Uterus (tissue), 4 donors: ENCODE measurements around the gene CACNB4. TPM values are rescaled to one million over a fixed set of nuclear protein-coding genes. Genes with fewer than 3 reads are reported as not detected.

Source experiments
- DNase-seq, 2 donors: peaks; one replicate each; pipeline ENCODE4 v3.0.0-alpha.2; 2019 to 2020
- H3K27ac ChIP-seq, 2 donors: fragments of 200-600 bp; sonication (generic); 1 replicate in 1 of 2; 2 replicates in 1 of 2; pipeline ENCODE4 v1.5.1; 2016 to 2018
- H3K27me3 ChIP-seq, 2 donors: fragments of 200-600 bp; sonication (generic); one replicate each; pipeline ENCODE4 v1.5.1; 2018 to 2019; ENCODE audit warnings: control low read depth in 1 of 2
- H3K36me3 ChIP-seq, 2 donors: fragments of 200-600 bp; sonication (generic); one replicate each; pipeline ENCODE4 v1.5.1; 2019; ENCODE audit warnings: control low read depth in 1 of 2
- H3K4me1 ChIP-seq, 2 donors: fragments of 200-600 bp; sonication (generic); one replicate each; pipeline ENCODE4 v1.5.1; 2018 to 2019; ENCODE audit warnings: control low read depth in 1 of 2
- H3K4me3 ChIP-seq, 2 donors: fragments of 200-600 bp; sonication (generic); 1 replicate in 1 of 2; 2 replicates in 1 of 2; pipeline ENCODE4 v1.5.1; 2018 to 2019; ENCODE audit warnings: mild to moderate bottlenecking in 1 of 2
- H3K9me3 ChIP-seq, 2 donors: fragments of 200-600 bp; sonication (generic); one replicate each; pipeline ENCODE4 v1.5.1; 2019; ENCODE audit warnings: control low read depth in 1 of 2
- POLR2A ChIP-seq, 2 donors: fragments of 450-650 bp; IDR thresholded peaks; one replicate each; pipeline ENCODE4 v1.6.1; 2016; ENCODE audit warnings: antibody characterized with exemption in 2 of 2, mild to moderate bottlenecking in 1 of 2, moderate library complexity in 1 of 2
- intact Hi-C: fragments of 100-400 bp; cut with DNase I; formaldehyde crosslinking; loops from one replicate; pipeline ENCODE4 v1.15.1; 2023; ENCODE audit warnings: low total_unique reads
- total RNA-seq, 4 donors: library from RNA; depleted of rRNA in 3 of 4; stranded (reverse); fragments of >200 nt in 3 of 4; gene quantifications; one replicate each; pipeline versions ENCODE4 v1.1.0 to v1.2.4, GENCODE V29; 2014 to 2023
- TF ChIP-seq, protein P1 (sequence below), 4 experiments: fragments of 200-600 bp in 2 of 4; fragments of 450-650 bp in 2 of 4; sonication (generic) in 2 of 4; IDR thresholded peaks; one replicate each; pipeline ENCODE4 v1.5.1; 2016 to 2019; ENCODE audit warnings: antibody characterized with exemption in 4 of 4, mild to moderate bottlenecking in 2 of 4, moderate library complexity in 1 of 4
- donor health status: DM: yes; HTN: yes; CAD: no.

The CACNB4 gene
- total RNA-seq, 4 donors from 2014 or later, result 0.26 to 14.0 (median 1.6) TPM

DNA sequence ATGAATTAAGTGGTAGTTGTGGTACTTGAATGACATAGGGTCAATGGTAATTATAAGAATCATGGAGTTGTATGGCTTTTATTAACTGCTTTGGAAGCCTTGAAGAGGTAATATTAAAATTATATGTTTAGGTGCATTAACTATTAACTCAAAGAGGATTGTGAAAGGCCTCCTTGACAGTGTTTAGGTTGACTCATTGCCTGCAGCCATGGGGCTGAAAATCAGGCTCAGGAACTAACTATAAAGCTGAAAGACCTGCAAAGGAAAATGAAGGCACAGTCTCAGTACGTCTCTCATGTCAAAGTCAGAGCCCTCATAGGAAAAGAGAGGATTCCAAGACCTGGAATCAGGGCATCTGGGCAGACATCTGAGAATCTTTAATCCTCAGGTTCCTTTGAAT, 31.0 kb downstream of the CACNB4 start:
- H3K9me3 ChIP-seq, result no peaks in the 10 kb centered on the region

DNA sequence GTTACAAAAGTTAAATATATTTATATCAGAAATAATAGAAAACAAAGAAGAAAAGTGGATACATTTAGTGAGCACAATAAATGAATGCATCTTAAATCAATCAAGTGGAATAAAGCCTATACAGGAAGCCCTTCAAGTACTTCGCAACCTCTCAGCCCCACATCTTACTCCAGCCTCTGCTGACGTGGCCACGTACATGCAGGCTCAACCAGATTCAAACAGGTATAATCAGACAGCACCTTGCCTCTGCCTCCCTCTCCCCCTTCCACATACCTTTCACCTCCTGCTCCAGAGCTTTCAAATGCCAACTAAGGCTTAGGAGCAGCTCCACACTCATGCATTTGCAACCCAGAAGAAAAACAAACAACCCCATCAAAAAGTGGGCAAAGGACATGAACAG, 32.9 kb downstream of the CACNB4 start:
- TF ChIP-seq POLR2A (IDR thresholded peaks at IDR 0.05), result no peak
- TF ChIP-seq, protein P1, sequence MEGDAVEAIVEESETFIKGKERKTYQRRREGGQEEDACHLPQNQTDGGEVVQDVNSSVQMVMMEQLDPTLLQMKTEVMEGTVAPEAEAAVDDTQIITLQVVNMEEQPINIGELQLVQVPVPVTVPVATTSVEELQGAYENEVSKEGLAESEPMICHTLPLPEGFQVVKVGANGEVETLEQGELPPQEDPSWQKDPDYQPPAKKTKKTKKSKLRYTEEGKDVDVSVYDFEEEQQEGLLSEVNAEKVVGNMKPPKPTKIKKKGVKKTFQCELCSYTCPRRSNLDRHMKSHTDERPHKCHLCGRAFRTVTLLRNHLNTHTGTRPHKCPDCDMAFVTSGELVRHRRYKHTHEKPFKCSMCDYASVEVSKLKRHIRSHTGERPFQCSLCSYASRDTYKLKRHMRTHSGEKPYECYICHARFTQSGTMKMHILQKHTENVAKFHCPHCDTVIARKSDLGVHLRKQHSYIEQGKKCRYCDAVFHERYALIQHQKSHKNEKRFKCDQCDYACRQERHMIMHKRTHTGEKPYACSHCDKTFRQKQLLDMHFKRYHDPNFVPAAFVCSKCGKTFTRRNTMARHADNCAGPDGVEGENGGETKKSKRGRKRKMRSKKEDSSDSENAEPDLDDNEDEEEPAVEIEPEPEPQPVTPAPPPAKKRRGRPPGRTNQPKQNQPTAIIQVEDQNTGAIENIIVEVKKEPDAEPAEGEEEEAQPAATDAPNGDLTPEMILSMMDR (IDR thresholded peaks at IDR 0.05), result no peak
- Histone ChIP-seq H3K9me3 (no peaks in the 10 kb centered on the region), H3K27ac (no peak overlapping the region), H3K27me3 (no peaks in the 10 kb centered on the region), H3K4me1 (no peaks in the 10 kb centered on the region), H3K36me3 (no peaks in the 10 kb centered on the region), H3K4me3 (no peak overlapping the region)
- intact Hi-C loops, result no loop called here
- no peak for DNase-seq

More for the DNA sequence above, 31.0 kb downstream of the CACNB4 start:
- H3K4me3 ChIP-seq, result no peak overlapping the region
- intact Hi-C loops, result no loop called here
- DNase-seq, result no peak
- H3K27me3 ChIP-seq, result no peaks in the 10 kb centered on the region
- no peak overlapping the region for H3K27ac ChIP-seq
- no peaks in the 10 kb centered on the region for H3K36me3 ChIP-seq
- H3K4me1 ChIP-seq, result no peaks in the 10 kb centered on the region
- TF ChIP-seq POLR2A (IDR thresholded peaks at IDR 0.05), result no peak
- TF ChIP-seq, protein P1 (IDR thresholded peaks at IDR 0.05), result no peak

DNA sequence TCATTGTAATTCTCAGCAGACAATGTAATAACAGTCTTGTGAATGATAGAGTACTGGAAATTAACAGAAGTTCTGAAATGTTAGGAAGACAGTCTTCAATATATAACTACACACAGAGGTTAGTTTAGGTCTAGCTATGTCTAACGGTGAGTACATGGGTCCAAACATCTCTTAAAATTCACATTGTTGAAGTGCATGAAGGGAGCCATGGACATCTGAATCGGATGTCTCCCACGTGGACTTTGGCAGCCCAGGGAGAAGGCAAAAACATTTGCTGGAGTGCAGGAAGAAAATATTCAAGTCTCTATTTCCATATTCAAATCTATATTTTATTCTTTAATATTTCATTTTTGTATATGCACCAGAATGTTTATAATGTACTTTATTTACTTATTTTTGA, 34.8 kb downstream of the CACNB4 start:
- H3K27me3 ChIP-seq, result no peaks in the 10 kb centered on the region
- TF ChIP-seq POLR2A (IDR thresholded peaks at IDR 0.05), result no peak
- TF ChIP-seq, protein P1 (IDR thresholded peaks at IDR 0.05), result no peak
- H3K27ac ChIP-seq, result no peak overlapping the region
- no peaks in the 10 kb centered on the region for H3K36me3 ChIP-seq
- no peak overlapping the region for H3K4me3 ChIP-seq
- intact Hi-C loops, result no loop called here
- DNase-seq, result no peak
- no peaks in the 10 kb centered on the region for H3K4me1 ChIP-seq
- no peaks in the 10 kb centered on the region for H3K9me3 ChIP-seq

DNA sequence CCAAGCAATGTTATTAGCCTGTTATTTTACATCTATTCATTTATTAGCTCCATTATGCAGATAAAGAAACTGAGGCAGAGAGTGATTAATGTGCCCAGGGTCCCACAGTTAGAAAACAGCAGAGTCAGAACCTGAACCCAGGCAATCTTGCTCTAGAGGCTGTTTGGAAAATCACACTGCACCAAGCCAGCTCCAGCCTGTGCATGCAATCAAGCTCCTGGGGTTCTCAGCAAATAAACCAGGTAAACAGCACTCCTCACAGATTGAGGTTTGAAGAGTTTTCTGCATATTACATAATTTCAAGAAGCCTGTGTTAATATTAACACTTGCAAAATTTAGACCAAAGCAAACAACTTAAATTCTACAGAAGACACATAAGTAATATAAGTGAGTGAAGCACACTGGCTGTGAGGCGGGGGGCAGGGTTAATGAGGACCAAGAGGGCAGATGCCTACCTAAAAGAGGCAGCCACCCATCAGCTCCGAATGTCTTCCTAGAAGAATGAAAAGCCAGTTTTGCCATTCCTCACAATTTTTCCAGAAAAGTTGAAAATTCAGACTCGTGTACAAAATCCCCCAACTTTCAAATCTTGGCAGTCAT, 35.4 kb downstream of the CACNB4 start:
- TF ChIP-seq, protein P1 (IDR thresholded peaks at IDR 0.05), result no peak
- TF ChIP-seq POLR2A (IDR thresholded peaks at IDR 0.05), result no peak
- Histone ChIP-seq H3K4me1 (no peaks in the 10 kb centered on the region), H3K4me3 (no peak overlapping the region), H3K27me3 (no peaks in the 10 kb centered on the region), H3K9me3 (no peaks in the 10 kb centered on the region), H3K36me3 (no peaks in the 10 kb centered on the region), H3K27ac (no peak overlapping the region)
- intact Hi-C loops, result no loop called here
- no peak for DNase-seq

DNA sequence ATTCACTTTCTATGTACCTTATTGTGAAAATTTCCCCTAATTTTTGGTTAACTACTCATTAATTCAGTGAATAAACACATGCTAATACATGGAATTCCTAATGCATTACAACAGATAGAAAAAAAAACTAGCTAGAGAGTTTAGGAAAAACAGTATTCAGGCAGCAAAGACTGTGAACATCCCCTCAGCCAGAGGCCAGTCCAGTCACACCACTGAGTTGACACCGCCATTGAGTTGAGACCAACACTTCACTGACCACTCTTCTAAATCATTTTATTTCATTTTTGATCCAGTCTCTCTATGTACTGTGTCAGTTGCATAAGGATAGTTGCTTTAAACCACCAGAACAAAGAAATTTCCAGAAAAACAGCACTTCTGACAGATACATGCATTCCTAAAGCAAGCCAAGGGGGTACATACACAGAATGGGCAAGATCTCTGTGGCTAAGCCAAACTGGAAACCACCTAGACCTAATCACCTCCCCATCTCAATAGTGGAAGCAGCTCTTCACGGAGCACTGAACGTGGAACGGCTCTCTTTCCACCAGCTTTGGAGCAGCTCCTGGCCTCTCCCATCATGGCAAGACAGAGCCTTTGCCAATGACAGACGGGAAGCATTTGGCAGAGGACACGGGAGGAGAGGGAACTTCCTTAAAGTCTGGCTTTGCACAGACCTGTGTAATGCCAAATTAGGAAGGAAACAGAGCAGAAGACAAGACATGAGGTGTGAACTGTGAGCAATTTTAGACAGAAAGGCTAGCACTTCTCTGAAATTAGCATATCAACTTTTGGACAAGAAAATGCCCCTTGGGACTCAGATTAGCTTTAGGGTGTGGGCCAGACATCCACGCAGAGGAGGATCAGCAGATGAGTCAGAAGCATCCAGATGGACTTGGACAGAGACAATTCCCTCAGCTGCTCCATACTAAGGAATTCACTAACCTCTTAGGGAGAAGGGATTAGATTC, 36.4 kb downstream of the CACNB4 start:
- Histone ChIP-seq H3K9me3 (no peaks in the 10 kb centered on the region), H3K27me3 (no peaks in the 10 kb centered on the region), H3K4me1 (no peaks in the 10 kb centered on the region), H3K4me3 (no peak overlapping the region), H3K36me3 (no peaks in the 10 kb centered on the region), H3K27ac (peak overlapping the region; percentile 18 to 39)
- TF ChIP-seq, protein P1 (IDR thresholded peaks at IDR 0.05), result no peak
- no peak for TF ChIP-seq POLR2A (IDR thresholded peaks at IDR 0.05)
- intact Hi-C loops, result no loop called here
- DNase-seq, result peak; percentile 36 to 58
